Upper lobe of left lung (tissue), 6 donors: ENCODE results near the gene GRIK3. TPM values are rescaled to one million over a fixed set of nuclear protein-coding genes. Genes with fewer than 3 reads are reported as not detected.

Source experiments
- ATAC-seq, 2 donors: fragments of 200-7000 bp; cut with Tn5 transposase; one replicate each; pipeline ENCODE4 v1.9.1; 2022; ENCODE audit warnings: mild to moderate bottlenecking in 2 of 2, moderate library complexity in 2 of 2; ENCODE audit not compliant: low FRiP score in 2 of 2
- DNase-seq, 2 donors: peaks; one replicate each; pipeline ENCODE4 v3.0.0-alpha.2; 2019 to 2020
- H3K27ac ChIP-seq, 4 donors: fragments of 200-600 bp; sonication (generic); one replicate each; pipeline ENCODE4 v1.5.1; 2016 to 2019
- H3K27me3 ChIP-seq, 4 donors: fragments of 200-600 bp; sonication (generic); one replicate each; pipeline ENCODE4 v1.5.1; 2017 to 2019
- H3K36me3 ChIP-seq, 4 donors: fragments of 200-600 bp; sonication (generic); one replicate each; pipeline ENCODE4 v1.5.1; 2016 to 2019
- H3K4me1 ChIP-seq, 4 donors: fragments of 200-600 bp; sonication (generic); one replicate each; pipeline ENCODE4 v1.5.1; 2018 to 2019
- H3K4me3 ChIP-seq, 4 donors: fragments of 200-600 bp; sonication (generic); one replicate each; pipeline ENCODE4 v1.5.1; 2017 to 2019; ENCODE audit warnings: mild to moderate bottlenecking in 2 of 4, moderate library complexity in 1 of 4
- H3K9me3 ChIP-seq, 4 donors: fragments of 200-600 bp; sonication (generic); one replicate each; pipeline ENCODE4 v1.5.1; 2018 to 2019
- EP300 ChIP-seq, 4 donors: sonication (generic); formaldehyde crosslinking; IDR thresholded peaks; one replicate each; pipeline ENCODE4 v1.5.1; 2017; ENCODE audit warnings: antibody characterized with exemption in 4 of 4, control low read depth in 2 of 4
- POLR2A ChIP-seq, 4 donors: fragments of 450-650 bp; IDR thresholded peaks; one replicate each; pipeline ENCODE4 v1.5.1; 2016 to 2017; ENCODE audit warnings: antibody characterized with exemption in 4 of 4, mild to moderate bottlenecking in 2 of 4
- POLR2AphosphoS5 ChIP-seq, 2 donors: sonication (generic); formaldehyde crosslinking; IDR thresholded peaks; one replicate each; pipeline ENCODE4 v1.5.1; 2017; ENCODE audit warnings: antibody characterized with exemption in 2 of 2
- WGBS, 2 donors: methylation state at CpG; one replicate each; pipeline ENCODE4 v1.1.5; 2017 to 2018; 5-methylcytosine and 5-hydroxymethylcytosine counted together
- total RNA-seq, 6 donors: library from RNA; depleted of rRNA in 4 of 6; stranded (reverse); fragments of >200 nt in 4 of 6; gene quantifications; one replicate each; pipeline versions ENCODE4 v1.1.0 to v1.2.1, GENCODE V29; 2016 to 2021
- TF ChIP-seq, protein P1 (sequence below), 6 experiments: fragments of 450-650 bp in 4 of 6; fragments of 200-600 bp in 2 of 6; sonication (generic) in 2 of 6; IDR thresholded peaks; one replicate each; pipeline ENCODE4 v1.5.1; 2016 to 2019; ENCODE audit warnings: antibody characterized with exemption in 6 of 6
- donor health status: DM: no; HTN: no; CAD: no; lungs with moderate emphysema.
- donor health status: DM: no; HTN: yes; CAD: no; lungs with severe emphysema.

GRIK3 gene
- total RNA-seq, 6 donors from 2014 or later, result 0.10 to 0.22 TPM; not detected in 4

DNA sequence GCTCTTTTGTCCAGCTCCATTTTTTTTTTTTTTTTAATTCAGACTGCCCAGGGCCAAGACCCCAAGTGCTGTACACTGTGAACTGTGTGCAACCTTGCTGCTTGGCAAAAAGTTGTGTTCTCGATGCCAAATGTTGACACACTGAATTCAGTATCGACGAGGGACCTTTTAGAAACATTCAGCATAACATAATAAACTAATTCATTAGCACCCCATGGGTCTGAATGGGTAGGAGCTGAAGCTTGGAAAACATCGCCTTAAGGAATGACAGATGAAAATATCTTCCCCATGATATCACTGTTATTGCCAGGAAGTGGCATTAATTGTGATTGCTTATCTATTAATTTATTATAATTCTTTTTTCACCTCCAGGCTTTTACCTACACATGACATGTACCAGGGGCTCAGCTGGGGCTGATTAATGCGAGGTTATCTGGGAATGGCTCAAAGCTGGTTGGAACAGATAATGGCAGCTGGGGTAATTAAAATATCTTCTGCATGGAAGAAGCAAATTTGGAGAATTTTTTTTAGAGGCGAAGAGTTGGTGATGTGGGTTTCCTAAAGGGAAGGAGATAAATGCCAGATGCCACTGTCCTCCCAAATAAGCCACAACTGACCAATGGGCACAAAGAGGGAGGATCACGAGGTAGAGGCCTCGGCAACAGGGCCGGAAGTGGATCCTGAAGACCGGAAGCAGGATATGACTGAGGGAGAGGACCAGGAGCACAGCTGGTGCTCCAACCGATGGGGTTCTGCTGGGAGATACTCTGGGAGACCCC, 169.3 kb downstream of the GRIK3 start:
- Histone ChIP-seq H3K27me3 (no peaks in the 10 kb centered on the region), H3K4me3 (no peak overlapping the region), H3K36me3 (no peaks in the 10 kb centered on the region), H3K4me1 (no peaks in the 10 kb centered on the region), H3K9me3 (no peaks in the 10 kb centered on the region), H3K27ac (no peak overlapping the region)
- 61 to 68% methylated on average over 11 of the region's 11 CpGs for WGBS, 2 donors
- TF ChIP-seq, protein P1, sequence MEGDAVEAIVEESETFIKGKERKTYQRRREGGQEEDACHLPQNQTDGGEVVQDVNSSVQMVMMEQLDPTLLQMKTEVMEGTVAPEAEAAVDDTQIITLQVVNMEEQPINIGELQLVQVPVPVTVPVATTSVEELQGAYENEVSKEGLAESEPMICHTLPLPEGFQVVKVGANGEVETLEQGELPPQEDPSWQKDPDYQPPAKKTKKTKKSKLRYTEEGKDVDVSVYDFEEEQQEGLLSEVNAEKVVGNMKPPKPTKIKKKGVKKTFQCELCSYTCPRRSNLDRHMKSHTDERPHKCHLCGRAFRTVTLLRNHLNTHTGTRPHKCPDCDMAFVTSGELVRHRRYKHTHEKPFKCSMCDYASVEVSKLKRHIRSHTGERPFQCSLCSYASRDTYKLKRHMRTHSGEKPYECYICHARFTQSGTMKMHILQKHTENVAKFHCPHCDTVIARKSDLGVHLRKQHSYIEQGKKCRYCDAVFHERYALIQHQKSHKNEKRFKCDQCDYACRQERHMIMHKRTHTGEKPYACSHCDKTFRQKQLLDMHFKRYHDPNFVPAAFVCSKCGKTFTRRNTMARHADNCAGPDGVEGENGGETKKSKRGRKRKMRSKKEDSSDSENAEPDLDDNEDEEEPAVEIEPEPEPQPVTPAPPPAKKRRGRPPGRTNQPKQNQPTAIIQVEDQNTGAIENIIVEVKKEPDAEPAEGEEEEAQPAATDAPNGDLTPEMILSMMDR (IDR thresholded peaks at IDR 0.05), result no peak
- TF ChIP-seq EP300 (IDR thresholded peaks at IDR 0.05) (no peak), POLR2AphosphoS5 (IDR thresholded peaks at IDR 0.05) (no peak), POLR2A (IDR thresholded peaks at IDR 0.05) (no peak)
- ATAC-seq (no peak), DNase-seq (no peak)

DNA sequence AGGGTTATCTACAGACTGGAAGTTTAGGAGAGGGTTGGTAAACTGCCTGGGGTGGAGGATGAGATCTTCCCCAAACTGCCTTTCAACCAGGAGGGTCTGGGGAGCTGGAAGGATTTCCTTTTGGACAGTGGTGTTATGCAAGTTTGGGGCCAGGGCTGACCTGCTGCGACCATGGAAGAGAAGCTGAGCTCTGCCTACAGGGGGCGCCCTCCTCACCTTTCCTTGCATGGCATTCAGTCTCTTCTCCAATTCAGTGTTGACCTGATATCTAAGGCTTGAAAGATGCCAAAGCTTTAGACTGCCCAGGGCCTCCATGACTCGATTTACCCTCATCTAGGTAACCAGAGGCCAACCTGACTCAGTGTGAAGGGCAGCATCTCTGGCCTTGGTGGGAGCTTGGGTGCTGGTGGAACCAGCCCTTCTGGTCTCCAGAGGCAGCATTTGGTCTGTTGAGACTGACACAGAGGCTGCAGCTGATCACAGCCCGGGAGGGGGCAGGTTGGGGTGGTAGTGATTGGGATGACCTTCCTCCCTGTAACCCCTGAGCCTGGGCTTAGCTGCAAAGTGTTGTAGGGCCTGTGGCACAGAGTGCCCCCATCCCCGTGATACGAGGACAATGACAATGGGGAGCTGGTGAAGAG, 170.0 kb downstream of the GRIK3 start:
- no peaks in the 10 kb centered on the region for H3K4me1 ChIP-seq
- ATAC-seq (no peak), DNase-seq (no peak)
- H3K27ac ChIP-seq, result no peak overlapping the region
- TF ChIP-seq, protein P1 (IDR thresholded peaks at IDR 0.05), result peak in 1 of 6 experiments; percentile 11
- TF ChIP-seq POLR2AphosphoS5 (IDR thresholded peaks at IDR 0.05), result no peak
- H3K27me3 ChIP-seq, result no peaks in the 10 kb centered on the region
- 39 to 44% methylated on average over 5 to 6 of the region's 6 CpGs for WGBS, 2 donors
- H3K4me3 ChIP-seq, result no peak overlapping the region
- no peaks in the 10 kb centered on the region for H3K36me3 ChIP-seq
- H3K9me3 ChIP-seq, result no peaks in the 10 kb centered on the region

DNA sequence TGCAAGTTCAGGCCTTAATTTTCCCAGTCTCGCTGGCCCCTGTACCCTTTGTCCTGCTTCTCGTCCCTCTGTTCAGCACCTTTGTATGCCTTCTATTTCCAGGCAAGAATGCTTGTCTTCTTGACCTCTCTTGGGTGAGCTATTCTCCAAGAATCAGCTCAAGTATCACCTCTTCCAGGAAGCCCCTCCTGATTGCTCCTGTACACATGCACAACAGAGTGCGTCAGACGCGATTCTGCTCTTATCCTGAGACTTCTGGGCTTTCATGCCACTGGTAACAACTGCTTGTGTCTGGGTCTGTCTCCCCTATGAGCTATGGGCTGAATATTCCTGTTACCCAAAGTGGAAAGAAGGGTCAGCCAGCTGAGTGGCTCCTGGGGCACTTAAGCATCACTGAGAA, 170.8 kb downstream of the GRIK3 start:
- no peak for DNase-seq
- Histone ChIP-seq H3K9me3 (no peaks in the 10 kb centered on the region), H3K27me3 (no peaks in the 10 kb centered on the region), H3K36me3 (no peaks in the 10 kb centered on the region), H3K27ac (no peak overlapping the region), H3K4me3 (no peak overlapping the region), H3K4me1 (no peaks in the 10 kb centered on the region)
- no peak for TF ChIP-seq POLR2AphosphoS5 (IDR thresholded peaks at IDR 0.05)
- TF ChIP-seq POLR2A (IDR thresholded peaks at IDR 0.05), result no peak
- TF ChIP-seq, protein P1 (IDR thresholded peaks at IDR 0.05), result no peak
- TF ChIP-seq EP300 (IDR thresholded peaks at IDR 0.05), result no peak
- 65 to 77% methylated on average over 5 of the region's 5 CpGs for WGBS, 2 donors
- ATAC-seq, result no peak

DNA sequence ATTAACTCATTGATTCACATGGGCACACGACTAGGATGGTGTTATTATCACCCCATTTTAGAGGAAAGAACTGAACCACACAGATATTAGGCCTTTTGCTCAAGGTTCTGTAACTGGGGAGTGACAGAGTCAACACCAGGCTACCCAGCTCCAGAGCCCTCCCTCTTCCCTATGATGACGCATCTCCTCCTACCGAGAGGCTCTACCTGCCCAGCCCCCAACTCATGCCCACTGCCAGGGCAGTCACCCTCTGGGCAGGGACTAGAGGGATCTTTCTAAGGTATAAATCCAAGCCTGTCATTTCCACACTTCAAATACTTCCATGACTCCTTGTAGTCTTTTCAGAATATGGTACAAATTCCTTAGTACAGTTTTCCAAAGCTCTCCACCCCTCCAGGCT, 171.3 kb downstream of the GRIK3 start:
- Histone ChIP-seq H3K9me3 (no peaks in the 10 kb centered on the region), H3K27me3 (no peaks in the 10 kb centered on the region), H3K4me1 (no peaks in the 10 kb centered on the region), H3K4me3 (no peak overlapping the region), H3K36me3 (no peaks in the 10 kb centered on the region), H3K27ac (no peak overlapping the region)
- TF ChIP-seq, protein P1 (IDR thresholded peaks at IDR 0.05), result no peak
- TF ChIP-seq POLR2A (IDR thresholded peaks at IDR 0.05) (no peak), EP300 (IDR thresholded peaks at IDR 0.05) (no peak), POLR2AphosphoS5 (IDR thresholded peaks at IDR 0.05) (no peak)
- WGBS, 2 donors, result 43 to 55% methylated on average over 3 of the region's 3 CpGs
- ATAC-seq (no peak), DNase-seq (no peak)
